ENCODE data around the gene ACAN.
"Not testable (repeated sequence)": the region's sequence is repeated elsewhere in the genome, so short reads cannot be mapped to it uniquely, and the experiment has no call there.

Gene ACAN

DNA sequence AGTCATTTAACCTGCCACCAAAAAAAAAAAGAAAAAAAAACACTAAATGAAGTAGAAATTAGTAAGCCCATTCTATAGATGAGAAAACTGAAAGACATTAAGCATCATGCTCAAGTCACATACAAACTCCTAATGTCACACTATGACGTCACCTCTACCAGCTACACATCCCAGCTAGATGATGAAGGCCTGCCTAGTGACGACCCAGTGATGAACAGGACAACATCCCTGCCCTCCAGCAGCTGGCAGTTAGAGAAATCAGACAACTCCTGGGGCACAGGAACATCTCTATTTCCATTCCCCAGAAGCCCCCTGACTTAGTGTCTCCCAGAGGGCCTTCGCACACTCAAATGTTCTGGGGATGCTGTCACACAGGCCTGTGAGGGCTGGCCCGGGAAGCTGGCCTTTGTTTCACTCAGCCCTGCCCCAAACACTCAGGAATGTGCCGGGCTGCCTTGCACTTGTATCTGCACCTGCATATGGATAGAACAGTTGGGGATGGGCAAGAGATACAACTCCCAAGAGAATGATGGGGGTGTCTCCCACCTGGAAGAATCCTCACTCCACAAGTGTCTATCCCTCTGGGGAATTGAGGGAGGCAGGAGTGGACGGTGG lies 99.1 kb downstream of the ACAN start:
- DNase-seq (ENCODE audit: low read depth in 2 of 2) = no peak

DNA sequence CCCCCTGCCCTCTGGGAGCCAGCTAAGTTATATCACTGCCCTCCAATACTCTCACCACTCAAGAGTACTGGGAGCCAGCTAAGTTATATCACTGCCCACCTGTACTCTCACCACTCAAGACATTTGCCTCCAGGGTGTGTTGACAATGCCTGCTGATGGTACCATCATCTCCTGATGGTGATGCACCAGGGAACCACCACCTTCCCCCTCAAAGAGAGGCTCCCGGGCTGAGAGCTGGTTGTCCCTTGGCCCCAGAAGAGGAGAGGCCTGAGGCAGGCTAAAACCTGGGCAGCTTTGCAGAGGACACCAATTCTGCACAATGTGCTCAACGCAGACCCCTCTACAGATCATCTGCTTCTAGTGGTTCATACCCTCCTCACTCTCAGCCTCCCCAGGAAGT lies 99.6 kb downstream of the ACAN start:
- DNase-seq (ENCODE audit: low read depth in 2 of 2) = no peak

- no peak for DNase-seq (ENCODE audit: low read depth in 2 of 2)
Measured at GRCh38 chr15:88904257-88904623, 101.0 kb downstream of the ACAN start.

GRCh38 chr15:88904624-88905327 lies 101.5 kb downstream of the ACAN start:
- DNase-seq (ENCODE audit: low read depth in 2 of 2) = peak; percentile 80 to 89

- DNase-seq (ENCODE audit: low read depth in 2 of 2) = no peak
Measured at GRCh38 chr15:88905576-88905975, 102.3 kb downstream of the ACAN start.

GRCh38 chr15:88906130-88906529 lies 102.9 kb downstream of the ACAN start:
- no peak for DNase-seq (ENCODE audit: low read depth in 2 of 2)

GRCh38 chr15:88906551-88906950 lies 103.3 kb downstream of the ACAN start:
- DNase-seq (ENCODE audit: low read depth in 2 of 2) = no peak

- no peak for DNase-seq (ENCODE audit: low read depth in 2 of 2)
Measured at GRCh38 chr15:88907111-88907510, 103.9 kb downstream of the ACAN start.

GRCh38 chr15:88908123-88908522 lies 104.9 kb downstream of the ACAN start:
- no peak for DNase-seq (ENCODE audit: low read depth in 2 of 2)

- DNase-seq (ENCODE audit: low read depth in 2 of 2) = no peak
Measured at GRCh38 chr15:88908697-88909621, 105.7 kb downstream of the ACAN start.

GRCh38 chr15:88909956-88910831 lies 107.0 kb downstream of the ACAN start:
- no peak for DNase-seq (ENCODE audit: low read depth in 2 of 2)

GRCh38 chr15:88911766-88912118 lies 108.5 kb downstream of the ACAN start:
- no peak for DNase-seq (ENCODE audit: low read depth in 2 of 2)

DNA sequence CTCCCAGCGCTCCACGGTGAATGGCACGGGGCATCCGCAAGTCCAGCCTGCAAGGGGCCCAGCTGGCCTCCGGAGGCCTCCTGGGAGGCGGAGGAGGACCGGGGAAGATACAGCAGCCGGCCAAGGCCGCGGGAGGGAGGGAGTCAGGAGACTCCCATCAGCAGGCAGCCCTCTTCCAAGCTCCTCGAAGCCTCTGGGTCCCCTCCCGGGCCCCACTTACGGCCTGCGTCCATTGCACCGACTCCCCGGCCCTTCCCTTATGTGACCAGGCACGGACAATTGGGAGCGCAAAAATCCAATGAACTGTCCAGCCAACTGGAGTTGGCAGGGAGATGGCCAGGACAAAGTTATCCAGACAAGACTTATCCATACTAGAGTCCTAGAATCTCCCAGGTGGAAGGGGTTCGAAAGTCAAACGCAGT lies 109.3 kb downstream of the ACAN start:
- no peak for DNase-seq (ENCODE audit: low read depth in 2 of 2)

DNA sequence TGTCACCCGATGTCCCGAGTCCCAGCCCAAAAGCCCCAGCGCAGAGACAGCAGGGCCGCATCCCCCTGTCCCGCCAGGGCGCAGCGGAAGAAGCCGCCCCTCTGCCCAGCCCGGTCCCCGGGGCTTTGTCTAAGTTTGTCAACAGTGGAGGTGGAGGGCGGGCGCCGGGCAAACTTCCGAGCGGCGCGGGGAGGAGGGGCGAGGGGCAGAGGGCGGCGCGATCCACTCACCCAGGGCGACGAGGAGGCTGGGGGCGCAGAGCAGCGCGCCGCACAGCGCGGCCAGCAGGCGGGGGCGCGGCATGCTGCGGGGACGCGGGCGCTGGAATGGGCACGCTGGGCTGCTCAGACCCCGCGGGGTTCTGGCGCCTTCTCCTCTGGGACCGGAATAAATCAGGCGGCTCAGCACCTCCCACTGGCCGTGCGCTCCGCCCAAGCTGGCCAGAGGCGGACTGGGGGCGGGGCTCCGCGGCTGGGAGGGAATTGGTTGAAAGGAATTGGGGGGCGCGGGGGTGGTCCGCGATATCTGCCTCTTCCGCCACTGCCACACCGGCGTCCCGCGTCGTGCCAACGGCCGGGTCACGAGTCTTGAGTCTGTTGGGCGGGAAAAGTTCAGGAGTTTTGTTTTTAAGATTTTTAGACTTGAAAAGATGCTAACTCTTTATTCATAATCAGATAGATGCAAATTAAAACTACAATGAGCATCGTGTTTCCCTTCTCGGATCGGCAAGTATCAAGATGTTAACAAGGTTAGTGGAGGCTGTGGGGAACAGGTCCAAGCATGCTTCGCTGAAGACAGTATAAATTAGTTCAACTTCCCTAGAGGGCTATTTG lies 110.0 kb downstream of the ACAN start, which contains the start of gene MFGE8:
Gene MFGE8 (minus strand): TSS at position 363 of the 833 bp plus-strand sequence. CDS start 60 bp downstream, at position 303.
- DNase-seq (ENCODE audit: low read depth in 2 of 2) = peak; percentile 38 to 57

DNA sequence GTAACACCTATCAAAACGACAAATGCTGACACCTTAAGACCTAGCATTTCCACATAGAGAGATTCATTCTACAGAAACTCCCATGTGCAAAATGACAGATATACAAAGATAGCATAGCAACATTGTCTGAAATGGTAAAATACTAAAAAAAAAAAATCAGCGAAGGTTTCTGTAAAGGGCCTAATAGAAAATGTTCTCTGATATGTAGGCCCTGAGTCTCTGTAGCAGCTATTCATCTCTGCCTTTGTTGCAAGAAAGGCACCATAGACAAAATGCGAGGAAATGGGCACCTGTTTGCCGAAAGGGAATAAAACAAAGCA lies 110.6 kb downstream of the ACAN start:
- no peak for DNase-seq (ENCODE audit: low read depth in 2 of 2)

DNA sequence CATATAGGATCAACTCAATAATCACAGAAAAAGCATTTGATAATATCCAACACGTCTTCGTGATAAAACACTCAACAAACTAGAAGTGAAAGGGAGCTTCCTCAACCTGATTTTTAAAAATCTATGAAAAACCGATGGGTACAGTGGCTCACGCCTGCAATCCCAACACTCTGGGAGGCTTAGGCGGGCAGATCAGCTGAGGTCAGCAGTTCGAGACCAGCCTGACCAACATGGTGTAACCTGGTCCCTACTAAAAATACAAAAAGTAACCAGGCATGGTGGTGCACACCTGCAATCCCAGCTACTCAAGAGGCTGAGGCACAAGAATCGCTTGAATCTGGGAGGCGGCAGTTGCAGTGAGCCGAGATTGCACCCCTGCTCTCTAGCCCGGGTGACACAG lies 112.1 kb downstream of the ACAN start:
- DNase-seq (ENCODE audit: low read depth in 2 of 2) = no peak

DNA sequence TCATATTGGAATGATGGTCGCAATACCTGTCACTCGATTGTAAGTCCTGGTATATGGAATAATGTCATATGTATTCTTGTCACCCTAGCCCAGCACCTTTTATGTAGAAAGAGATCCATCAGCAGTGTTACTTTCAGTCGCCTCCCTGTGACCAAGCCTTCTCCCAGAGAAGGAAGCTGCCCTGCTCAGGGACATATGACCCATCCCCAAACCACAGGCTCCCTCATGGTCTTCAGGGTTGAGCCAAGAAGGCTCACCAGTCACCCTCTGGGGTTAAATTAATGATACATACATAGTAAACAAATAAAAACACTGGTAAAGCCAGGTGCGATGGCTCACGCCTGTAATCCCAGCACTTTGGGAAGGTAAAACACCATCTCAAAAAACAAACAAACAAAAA lies 114.5 kb downstream of the ACAN start:
- no peak for DNase-seq (ENCODE audit: low read depth in 2 of 2)

DNA sequence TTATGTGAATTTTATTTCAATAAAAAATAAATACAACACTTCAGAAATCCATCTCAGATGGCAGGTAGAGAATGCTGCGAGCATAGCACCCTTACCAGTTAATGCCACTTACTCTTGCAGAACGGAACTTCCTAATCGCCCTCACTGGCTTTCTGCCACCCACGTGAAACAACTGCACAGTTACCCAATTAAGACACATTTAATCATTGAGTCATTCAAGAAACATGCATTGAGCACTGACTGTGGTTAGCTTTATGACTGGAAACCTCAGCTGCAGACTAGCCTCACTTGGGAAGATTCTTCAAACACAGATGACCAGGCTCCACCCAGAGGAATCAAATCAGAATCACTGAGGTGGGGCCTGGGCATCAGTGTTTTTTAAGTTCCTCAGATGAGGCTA lies 115.5 kb downstream of the ACAN start:
- no peak for DNase-seq (ENCODE audit: low read depth in 2 of 2)

DNA sequence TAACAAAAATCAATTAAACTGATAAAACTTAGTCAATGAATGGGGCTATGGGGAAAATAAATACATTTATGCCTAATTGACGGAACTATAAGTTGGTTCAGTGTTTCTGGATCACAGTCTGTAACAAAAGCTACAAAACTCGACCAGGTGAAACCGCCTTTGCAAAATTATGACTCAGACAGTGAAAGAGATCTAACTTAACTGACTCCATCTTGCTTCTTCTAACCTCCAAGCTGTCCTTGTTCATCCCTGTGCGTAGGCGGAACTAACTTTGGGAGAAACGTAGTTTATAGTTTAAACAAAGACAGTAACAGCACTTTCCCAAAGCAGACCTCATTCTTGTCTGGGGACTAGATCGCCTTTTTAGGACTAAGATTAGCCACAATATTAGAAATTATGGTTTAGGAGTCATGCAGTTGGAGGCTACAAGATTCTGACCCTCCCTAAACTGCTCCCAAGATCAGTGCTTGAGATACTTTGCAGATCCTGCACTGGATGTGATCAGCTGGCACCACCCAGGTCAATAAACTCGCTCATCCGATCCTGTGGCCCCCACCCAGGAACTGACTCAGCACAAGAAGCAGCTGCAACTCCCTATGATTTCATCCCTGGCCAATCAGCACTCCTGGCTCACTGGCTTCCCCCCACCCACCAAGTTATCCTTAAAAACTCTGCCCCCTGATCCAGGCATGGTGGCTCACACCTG lies 117.1 kb downstream of the ACAN start:
- no peak for DNase-seq (ENCODE audit: low read depth in 2 of 2)

- DNase-seq (ENCODE audit: low read depth in 2 of 2) = not testable (repeated sequence)
Measured at GRCh38 chr15:88920892-88921435, 117.7 kb downstream of the ACAN start.
